ENCODE results near the gene MGAT5. TPM values are rescaled to one million over a fixed set of nuclear protein-coding genes. Genes with fewer than 3 reads are reported as not detected.

Gene MGAT5
- total RNA-seq, 1 donor from 2014 or later = 21.2 TPM

DNA sequence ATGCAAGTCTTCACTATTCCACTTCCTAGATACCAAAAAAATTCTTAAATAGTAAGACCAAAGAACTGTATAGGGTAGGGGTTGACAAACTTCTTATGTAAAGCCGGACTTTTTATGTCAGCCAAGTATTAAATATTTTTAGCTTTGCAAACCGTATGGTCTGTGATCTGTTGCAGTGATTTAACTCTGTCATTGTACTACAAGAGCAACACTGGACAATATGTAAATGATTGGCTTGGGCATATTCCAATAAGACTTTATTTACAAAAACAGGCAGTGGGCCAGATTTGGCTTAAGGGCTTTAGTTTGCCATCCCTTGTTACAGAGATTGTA is 48.0 kb downstream of the MGAT5 start:
- H3K9ac ChIP-seq = no peak overlapping the region
- no peak overlapping the region for H3K4me3 Mint-ChIP-seq
- peaks cover 4% of the 10 kb centered on the region for H3K4me1 Mint-ChIP-seq
- H3K27ac ChIP-seq = no peak overlapping the region
- H3K9me3 ChIP-seq (ENCODE audit: low read depth) = no peaks in the 10 kb centered on the region
- no peaks in the 10 kb centered on the region for H3K27me3 ChIP-seq
- no peaks in the 10 kb centered on the region for H3F3A ChIP-seq (ENCODE audit: low read depth)
- H3K36me3 Mint-ChIP-seq = no peaks in the 10 kb centered on the region
- DNase-seq (ENCODE audit: low spot score) = no peak
- no peak overlapping the region for H3K4me3 ChIP-seq
- no peaks in the 10 kb centered on the region for H3K4me1 ChIP-seq
- H3K36me3 ChIP-seq = peaks cover 3% of the 10 kb centered on the region
- no peak overlapping the region for H2AFZ ChIP-seq (replicated peaks)
- H3K4me2 ChIP-seq = no peak overlapping the region
- H3K27me3 Mint-ChIP-seq (ENCODE audit: insufficient read depth, low read depth) = no peaks in the 10 kb centered on the region
- no peaks in the 10 kb centered on the region for H3K9me3 Mint-ChIP-seq
- TF ChIP-seq CTCF (IDR thresholded peaks at IDR 0.05) (no peak), EZH2phosphoT487 (IDR thresholded peaks at IDR 0.05) (no peak), EZH2 (IDR thresholded peaks at IDR 0.05) (no peak)
- no peak overlapping the region for H3K27ac Mint-ChIP-seq
- no peaks in the 10 kb centered on the region for H4K20me1 ChIP-seq (ENCODE audit: low read depth)
- no peaks in the 10 kb centered on the region for H3K79me2 ChIP-seq (ENCODE audit: low read depth)

DNA sequence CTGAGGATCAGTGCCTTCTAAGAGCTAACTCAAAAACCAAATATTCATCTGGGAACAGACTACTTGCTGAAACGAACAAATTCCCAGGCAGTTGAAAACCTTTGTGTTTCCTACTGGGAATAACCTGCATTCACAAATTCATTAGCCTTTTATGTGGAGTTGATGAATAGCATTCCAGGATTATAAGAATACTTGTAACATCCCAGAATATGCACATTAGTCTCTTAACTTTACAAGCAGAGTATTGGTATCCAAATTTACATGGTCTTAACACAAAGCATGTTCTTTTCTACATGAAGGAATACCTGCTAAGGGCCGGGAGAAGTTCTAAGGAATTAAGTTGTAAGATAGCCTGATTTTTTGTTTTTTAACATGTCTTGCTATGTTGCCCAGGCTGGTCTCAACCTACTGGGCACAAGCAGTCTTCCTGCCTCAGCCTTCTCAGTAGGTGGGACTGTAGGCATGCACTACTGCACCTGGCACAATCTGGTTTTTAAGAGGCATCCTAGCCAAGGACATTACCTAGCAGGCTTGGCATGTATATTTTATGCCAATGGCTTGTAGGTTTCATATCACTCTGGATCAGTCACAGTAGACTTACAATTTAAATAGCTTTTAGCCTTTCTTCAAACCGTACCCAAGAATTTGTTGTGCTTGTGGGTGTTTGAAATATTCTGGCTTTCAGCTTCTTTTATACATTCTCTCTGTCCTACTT is 50.7 kb downstream of the MGAT5 start:
- TF ChIP-seq EZH2phosphoT487 (IDR thresholded peaks at IDR 0.05) (no peak), CTCF (IDR thresholded peaks at IDR 0.05) (no peak), EZH2 (IDR thresholded peaks at IDR 0.05) (no peak)
- Mint-ChIP-seq H3K4me3 (no peak overlapping the region), H3K4me1 (peaks cover 4% of the 10 kb centered on the region), H3K9me3 (no peaks in the 10 kb centered on the region), H3K27ac (no peak overlapping the region), H3K36me3 (peaks cover 2% of the 10 kb centered on the region), H3K27me3 (ENCODE audit: insufficient read depth, low read depth) (no peaks in the 10 kb centered on the region)
- Histone ChIP-seq H3K36me3 (peaks cover 3% of the 10 kb centered on the region), H3K4me2 (no peak overlapping the region), H3K27me3 (no peaks in the 10 kb centered on the region), H4K20me1 (ENCODE audit: low read depth) (no peaks in the 10 kb centered on the region), H2AFZ (replicated peaks) (no peak overlapping the region), H3K9ac (no peak overlapping the region), H3K79me2 (ENCODE audit: low read depth) (no peaks in the 10 kb centered on the region), H3K4me3 (no peak overlapping the region), H3F3A (ENCODE audit: low read depth) (no peaks in the 10 kb centered on the region), H3K4me1 (no peaks in the 10 kb centered on the region), H3K9me3 (ENCODE audit: low read depth) (no peaks in the 10 kb centered on the region), H3K27ac (no peak overlapping the region)
- no peak for DNase-seq (ENCODE audit: low spot score)

- no peaks in the 10 kb centered on the region for H3K79me2 ChIP-seq (ENCODE audit: low read depth)
- H3K4me2 ChIP-seq = no peak overlapping the region
- H3K27me3 Mint-ChIP-seq (ENCODE audit: insufficient read depth, low read depth) = no peaks in the 10 kb centered on the region
- H3K4me3 ChIP-seq = no peak overlapping the region
- peaks cover 3% of the 10 kb centered on the region for H3K36me3 ChIP-seq
- H4K20me1 ChIP-seq (ENCODE audit: low read depth) = no peaks in the 10 kb centered on the region
- H3K27me3 ChIP-seq = no peaks in the 10 kb centered on the region
- DNase-seq (ENCODE audit: low spot score) = no peak
- H3K27ac Mint-ChIP-seq = no peak overlapping the region
- peaks cover 4% of the 10 kb centered on the region for H3K4me1 Mint-ChIP-seq
- H2AFZ ChIP-seq (replicated peaks) = no peak overlapping the region
- H3K9me3 Mint-ChIP-seq = no peaks in the 10 kb centered on the region
- H3K27ac ChIP-seq = no peak overlapping the region
- H3K36me3 Mint-ChIP-seq = peaks cover 2% of the 10 kb centered on the region
- H3K4me1 ChIP-seq = no peaks in the 10 kb centered on the region
- no peak overlapping the region for H3K4me3 Mint-ChIP-seq
- no peak overlapping the region for H3K9ac ChIP-seq
- H3K9me3 ChIP-seq (ENCODE audit: low read depth) = no peaks in the 10 kb centered on the region
- no peaks in the 10 kb centered on the region for H3F3A ChIP-seq (ENCODE audit: low read depth)
- TF ChIP-seq EZH2phosphoT487 (IDR thresholded peaks at IDR 0.05) = no peak
- TF ChIP-seq CTCF (IDR thresholded peaks at IDR 0.05) = no peak
- no peak for TF ChIP-seq EZH2 (IDR thresholded peaks at IDR 0.05)
These were observed 51.2 kb downstream of the MGAT5 start for GRCh38 chr2:134305109-134305491.
